ENCODE measurements around the gene MMP25. TPM values are rescaled to one million over a fixed set of nuclear protein-coding genes. Genes with fewer than 3 reads are reported as not detected.

MMP25 gene
- total RNA-seq, 2 experiments from 2014 or later, result 112 to 117 TPM

- ChIA-PET POLR2A (interaction anchor here (1.0 to 4.7 kb wide), 13 partner anchors 9 to 130 kb away, joined by 3 to 52 read pairs (median 6); partner anchors contain the start of genes IL32, PAQR4, PKMYT1 and ZNF213), CTCF (interaction anchor here (0.6 to 9.9 kb wide), 7 partner anchors 11 to 148 kb away, joined by 3 to 97 read pairs (median 4); no protein-coding TSS in a partner anchor)
- DNase-seq, result peak; percentile 79
- H3K4me3 Mint-ChIP-seq, result peak within 1 kb of the TSS; percentile 83
- H3K27ac Mint-ChIP-seq, result peak within 1 kb of the TSS; percentile 83
- peaks cover 44% of the 10 kb centered on the region for H3K4me1 Mint-ChIP-seq
- peaks cover 11% of the 10 kb centered on the region for H3K27me3 Mint-ChIP-seq
- no peaks in the 10 kb centered on the region for H3K9me3 Mint-ChIP-seq
- peaks cover 13% of the 10 kb centered on the region for H3K36me3 Mint-ChIP-seq (ENCODE audit: low read depth)
Measured at GRCh38 chr16:3020247-3020603, 26.1 kb upstream of the MMP25 start, which contains the start of gene TNFRSF12A. TSS of gene TNFRSF12A (plus strand) at chr16:3020368. CDS start at chr16:3020398, 30 bp downstream.

- Mint-ChIP-seq H3K36me3 (ENCODE audit: low read depth) (peaks cover 13% of the 10 kb centered on the region), H3K4me1 (peaks cover 48% of the 10 kb centered on the region), H3K27ac (peak overlapping the region; percentile 83), H3K4me3 (peak overlapping the region; percentile 83), H3K27me3 (peaks cover 11% of the 10 kb centered on the region), H3K9me3 (no peaks in the 10 kb centered on the region)
- ChIA-PET CTCF (interaction anchor here (0.6 to 9.9 kb wide), 8 partner anchors 11 to 147 kb away, joined by 3 to 97 read pairs (median 9); no protein-coding TSS in a partner anchor), POLR2A (interaction anchor here (0.8 to 4.7 kb wide), 16 partner anchors 8 to 130 kb away, joined by 3 to 52 read pairs (median 5); partner anchors contain the start of genes IL32, PAQR4, PKMYT1 and ZNF213)
- peak; percentile 48 for DNase-seq
Measured at GRCh38 chr16:3020604-3021448, 25.5 kb upstream of the MMP25 start.

- DNase-seq, result peak; percentile 79
- peak overlapping the region; percentile 83 for H3K27ac Mint-ChIP-seq
- peaks cover 21% of the 10 kb centered on the region for H3K36me3 Mint-ChIP-seq (ENCODE audit: low read depth)
- H3K9me3 Mint-ChIP-seq, result no peaks in the 10 kb centered on the region
- H3K27me3 Mint-ChIP-seq, result peaks cover 9% of the 10 kb centered on the region
- peak overlapping the region; percentile 73 for H3K4me3 Mint-ChIP-seq
- peaks cover 51% of the 10 kb centered on the region for H3K4me1 Mint-ChIP-seq
- ChIA-PET POLR2A (interaction anchor here (0.7 to 4.7 kb wide), 14 partner anchors 7 to 116 kb away, joined by 3 to 52 read pairs (median 4); partner anchors contain the start of genes FLYWCH1, PAQR4, PKMYT1 and ZNF213), CTCF (interaction anchor here (1.0 to 9.9 kb wide), 6 partner anchors 10 to 107 kb away, joined by 3 to 97 read pairs (median 12); no protein-coding TSS in a partner anchor)
Measured at GRCh38 chr16:3021449-3022207, 24.7 kb upstream of the MMP25 start.

GRCh38 chr16:3022208-3022683, 24.1 kb upstream of the MMP25 start:
- ChIA-PET POLR2A (interaction anchor here (0.7 to 4.7 kb wide), 12 partner anchors 9 to 149 kb away, joined by 3 to 52 read pairs (median 4); partner anchors contain the start of genes FLYWCH1, PAQR4 and PKMYT1), CTCF (interaction anchor here (1.8 to 9.9 kb wide), 5 partner anchors 9 to 107 kb away, joined by 5 to 97 read pairs (median 18); no protein-coding TSS in a partner anchor)
- H3K4me1 Mint-ChIP-seq, result peaks cover 51% of the 10 kb centered on the region
- H3K9me3 Mint-ChIP-seq, result no peaks in the 10 kb centered on the region
- peak; percentile 86 for DNase-seq
- H3K36me3 Mint-ChIP-seq (ENCODE audit: low read depth), result peaks cover 27% of the 10 kb centered on the region
- H3K27me3 Mint-ChIP-seq, result peaks cover 5% of the 10 kb centered on the region
- H3K4me3 Mint-ChIP-seq, result peak overlapping the region; percentile 73
- H3K27ac Mint-ChIP-seq, result peak overlapping the region; percentile 83

GRCh38 chr16:3022684-3023414, 23.5 kb upstream of the MMP25 start:
- Mint-ChIP-seq H3K4me3 (peak overlapping the region; percentile 73), H3K36me3 (ENCODE audit: low read depth) (peaks cover 27% of the 10 kb centered on the region), H3K27ac (peak overlapping the region; percentile 83), H3K27me3 (peaks cover 5% of the 10 kb centered on the region), H3K9me3 (no peaks in the 10 kb centered on the region), H3K4me1 (peaks cover 54% of the 10 kb centered on the region)
- ChIA-PET POLR2A (interaction anchor here (1.0 to 4.7 kb wide), 18 partner anchors 9 to 378 kb away, joined by 3 to 52 read pairs (median 4); partner anchors contain the start of genes FLYWCH1, IL32, PAQR4 and PKMYT1), CTCF (interaction anchor here (1.2 to 9.9 kb wide), 6 partner anchors 9 to 106 kb away, joined by 3 to 97 read pairs (median 12); no protein-coding TSS in a partner anchor)
- DNase-seq, result peak; percentile 37

GRCh38 chr16:3023415-3023668, 23.0 kb upstream of the MMP25 start:
- Mint-ChIP-seq H3K36me3 (ENCODE audit: low read depth) (peaks cover 27% of the 10 kb centered on the region), H3K27me3 (peaks cover 6% of the 10 kb centered on the region), H3K4me1 (peaks cover 54% of the 10 kb centered on the region), H3K4me3 (peak overlapping the region; percentile 73), H3K27ac (peak overlapping the region; percentile 83), H3K9me3 (no peaks in the 10 kb centered on the region)
- no peak for DNase-seq
- ChIA-PET POLR2A (interaction anchor here (1.0 to 4.7 kb wide), 16 partner anchors 9 to 378 kb away, joined by 3 to 52 read pairs (median 4); partner anchors contain the start of genes IL32, PKMYT1, ZNF174 and ZNF213), CTCF (interaction anchor here (1.2 to 9.9 kb wide), 7 partner anchors 8 to 106 kb away, joined by 3 to 97 read pairs (median 7); no protein-coding TSS in a partner anchor)

- peaks cover 27% of the 10 kb centered on the region for H3K36me3 Mint-ChIP-seq (ENCODE audit: low read depth)
- POLR2A ChIA-PET, result interaction anchor here (0.9 to 4.7 kb wide), 17 partner anchors 8 to 377 kb away, joined by 3 to 52 read pairs (median 4); partner anchors contain the start of genes IL32, PKMYT1, ZNF174 and ZNF213
- DNase-seq, result peak; percentile 97
- no peaks in the 10 kb centered on the region for H3K9me3 Mint-ChIP-seq
- H3K27ac Mint-ChIP-seq, result peak within 1 kb of the TSS; percentile 83
- CTCF ChIA-PET, result interaction anchor here (0.7 to 9.9 kb wide), 12 partner anchors 8 to 105 kb away, joined by 3 to 97 read pairs (median 5); partner anchors contain the start of gene IL32
- peak within 1 kb of the TSS; percentile 73 for H3K4me3 Mint-ChIP-seq
- H3K4me1 Mint-ChIP-seq, result peaks cover 58% of the 10 kb centered on the region
- peaks cover 5% of the 10 kb centered on the region for H3K27me3 Mint-ChIP-seq
Measured at GRCh38 chr16:3023669-3024478, 22.5 kb upstream of the MMP25 start, which contains the start of the genes HCFC1R1 and THOC6. TSS of gene HCFC1R1 (minus strand) at chr16:3023942. CDS start at chr16:3023941, 1 bp downstream. TSS of gene THOC6 (plus strand) at chr16:3024035. CDS start at chr16:3024327, 292 bp downstream.

GRCh38 chr16:3025032-3026002, 21.0 kb upstream of the MMP25 start:
- peaks cover 27% of the 10 kb centered on the region for H3K36me3 Mint-ChIP-seq (ENCODE audit: low read depth)
- H3K4me3 Mint-ChIP-seq, result peak overlapping the region; percentile 17
- no peak for DNase-seq
- H3K9me3 Mint-ChIP-seq, result no peaks in the 10 kb centered on the region
- H3K4me1 Mint-ChIP-seq, result peaks cover 66% of the 10 kb centered on the region
- CTCF ChIA-PET, result interaction anchor here (0.7 to 9.9 kb wide), 7 partner anchors 8 to 250 kb away, joined by 3 to 72 read pairs (median 3); no protein-coding TSS in a partner anchor
- H3K27ac Mint-ChIP-seq, result no peak overlapping the region
- POLR2A ChIA-PET, result interaction anchor here (0.9 to 1.7 kb wide), 4 partner anchors 9 to 100 kb away, joined by 3 to 7 read pairs (median 4); partner anchors contain the start of gene PKMYT1
- peaks cover 14% of the 10 kb centered on the region for H3K27me3 Mint-ChIP-seq

- Mint-ChIP-seq H3K4me1 (peaks cover 63% of the 10 kb centered on the region), H3K27ac (no peak overlapping the region), H3K27me3 (peaks cover 14% of the 10 kb centered on the region), H3K36me3 (ENCODE audit: low read depth) (peaks cover 27% of the 10 kb centered on the region), H3K4me3 (no peak overlapping the region), H3K9me3 (no peaks in the 10 kb centered on the region)
- POLR2A ChIA-PET, result interaction anchor here (4.5 kb wide), 1 partner anchor 21 kb away, joined by 20 read pairs; no protein-coding TSS in a partner anchor
- no peak for DNase-seq
- CTCF ChIA-PET, result interaction anchor here (1.0 to 10.4 kb wide), 3 partner anchors 22 to 109 kb away, joined by 3 to 209 read pairs (median 72); partner anchors contain the start of gene ZNF213
Measured at GRCh38 chr16:3026003-3026378, 20.4 kb upstream of the MMP25 start.
